ENCODE results near the gene TFB1M. TPM values are rescaled to one million over a fixed set of nuclear protein-coding genes. Genes with fewer than 3 reads are reported as not detected.

Gene TFB1M
- total and polyA plus RNA-seq, 7 experiments from 2014 or later = 15.8 to 45.4 (median 27.1) TPM

DNA sequence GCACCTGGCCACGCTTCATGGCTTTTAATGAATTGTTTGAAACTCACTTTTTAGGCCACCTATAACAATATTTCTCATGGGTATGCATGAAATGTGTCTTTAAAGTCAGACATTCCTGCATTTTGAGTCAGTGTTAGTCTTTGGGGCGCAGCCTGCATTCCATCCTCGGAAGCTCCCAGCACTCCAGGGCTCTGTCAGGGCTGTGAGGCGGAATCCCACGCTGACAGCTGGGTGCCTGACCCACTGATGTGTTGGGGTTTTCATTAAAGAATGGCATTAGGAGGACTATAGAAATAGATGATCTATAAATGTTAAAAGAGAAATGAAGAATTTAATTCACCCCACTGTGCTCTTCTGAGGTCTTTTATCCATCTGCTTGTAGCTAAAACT, 66.7 kb downstream of the TFB1M start:
- Mint-ChIP-seq H3K4me3 (no peak overlapping the region), H3K36me3 (peaks cover 0 to 30% (median 0%) of the 10 kb centered on the region in 5 donors), H3K9me3 (peaks cover 0 to 8% (median 0%) of the 10 kb centered on the region in 11 donors), H3K27ac (no peak overlapping the region), H3K4me1 (no peaks in the 10 kb centered on the region), H3K27me3 (no peaks in the 10 kb centered on the region)
- Histone ChIP-seq H3K4me1 (ENCODE audit: control insufficient read depth in 2 of 2, insufficient read depth in 2 of 2, low read length in 2 of 2) (no peaks in the 10 kb centered on the region), H3K4me3 (ENCODE audit: low read length) (no peak overlapping the region), H3K36me3 (ENCODE audit: control insufficient read depth in 2 of 3, insufficient read depth in 3 of 3, low read length in 3 of 3) (peaks cover 0 to 1% (median 0%) of the 10 kb centered on the region in 3 experiments), H3K9me3 (ENCODE audit: control insufficient read depth in 2 of 3, low read length in 3 of 3) (no peaks in the 10 kb centered on the region), H3K27me3 (ENCODE audit: control insufficient read depth in 2 of 2, insufficient read depth in 2 of 2, low read length in 2 of 2) (no peaks in the 10 kb centered on the region), H3K27ac (ENCODE audit: low read depth, low read length) (no peak overlapping the region)
- DNase-seq (no peak), ATAC-seq (no peak)
- ChIA-PET CTCF (interaction anchor here (1.2 kb wide), 1 partner anchor 572 kb away, joined by 3 read pairs; no protein-coding TSS in a partner anchor), POLR2A (interaction anchor here (0.5 to 0.8 kb wide), 2 partner anchors 404 to 493 kb away, joined by 3 read pairs; no protein-coding TSS in a partner anchor)
- intact Hi-C loops (cut with micrococcal nuclease) = loop anchor here (1.0 to 5.0 kb wide), 3 partner anchors 70 to 573 kb away; no protein-coding TSS in a partner anchor

DNA sequence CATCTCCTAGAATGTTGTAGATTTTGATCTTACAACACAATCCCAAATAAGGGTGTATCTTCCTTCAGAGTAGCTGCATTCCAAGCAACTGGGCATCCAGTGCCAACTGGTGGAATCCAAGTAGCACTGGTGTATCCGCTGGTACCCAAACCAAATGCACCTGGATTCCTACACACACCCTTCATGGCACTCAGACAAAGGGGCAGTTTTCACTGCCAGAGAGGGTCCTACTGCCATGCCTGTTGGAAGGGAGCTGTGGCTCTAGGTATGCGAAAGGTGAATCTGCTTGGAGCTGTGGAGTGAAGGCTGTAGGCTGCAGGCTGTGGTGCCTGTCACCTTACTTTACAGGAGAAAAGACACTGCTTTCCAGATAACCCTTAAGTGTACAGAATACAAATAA, 67.5 kb downstream of the TFB1M start:
- no peak overlapping the region for H3K27ac ChIP-seq (ENCODE audit: low read depth, low read length)
- DNase-seq (no peak), ATAC-seq (no peak)
- no peaks in the 10 kb centered on the region for H3K9me3 ChIP-seq (ENCODE audit: control insufficient read depth in 2 of 3, low read length in 3 of 3)
- no peaks in the 10 kb centered on the region for H3K27me3 ChIP-seq (ENCODE audit: control insufficient read depth in 2 of 2, insufficient read depth in 2 of 2, low read length in 2 of 2)
- no peaks in the 10 kb centered on the region for H3K4me1 Mint-ChIP-seq
- intact Hi-C loops (cut with micrococcal nuclease) = loop anchor here in 1 of 2 donors (5.0 kb wide), 1 partner anchor 75 kb away; no protein-coding TSS in a partner anchor
- no peak overlapping the region for H3K27ac Mint-ChIP-seq
- H3K9me3 Mint-ChIP-seq = peaks cover 0 to 13% (median 0%) of the 10 kb centered on the region in 11 donors
- POLR2A ChIA-PET = no interaction called here
- no peaks in the 10 kb centered on the region for H3K36me3 ChIP-seq (ENCODE audit: control insufficient read depth in 2 of 3, insufficient read depth in 3 of 3, low read length in 3 of 3)
- no peaks in the 10 kb centered on the region for H3K27me3 Mint-ChIP-seq
- no peak overlapping the region for H3K4me3 ChIP-seq (ENCODE audit: low read length)
- H3K4me3 Mint-ChIP-seq = no peak overlapping the region
- no peaks in the 10 kb centered on the region for H3K4me1 ChIP-seq (ENCODE audit: control insufficient read depth in 2 of 2, insufficient read depth in 2 of 2, low read length in 2 of 2)
- CTCF ChIA-PET = no interaction called here
- H3K36me3 Mint-ChIP-seq = peaks cover 0 to 29% (median 0%) of the 10 kb centered on the region in 5 donors

DNA sequence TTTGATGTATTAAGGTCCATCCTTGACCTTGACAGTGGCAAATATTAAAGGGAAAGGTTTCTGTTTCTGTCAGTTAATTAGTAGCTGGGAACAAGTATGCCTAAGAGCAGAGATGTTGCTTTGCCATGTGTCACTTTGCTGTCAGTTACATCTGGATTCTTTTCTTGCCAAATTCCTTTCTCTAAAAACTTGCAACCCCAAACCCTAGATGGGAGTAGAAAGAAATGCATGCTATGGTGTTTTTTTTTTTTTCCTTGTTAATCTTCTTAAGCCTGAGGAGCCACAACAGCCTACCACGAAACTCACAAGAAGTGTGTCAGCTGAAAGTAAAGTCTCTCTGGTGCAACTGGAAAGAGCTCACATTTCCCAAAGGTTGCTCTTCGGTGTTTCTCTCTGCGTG, 68.5 kb downstream of the TFB1M start:
- ATAC-seq (no peak), DNase-seq (no peak)
- no peaks in the 10 kb centered on the region for H3K27me3 Mint-ChIP-seq
- Histone ChIP-seq H3K27me3 (ENCODE audit: control insufficient read depth in 2 of 2, insufficient read depth in 2 of 2, low read length in 2 of 2) (no peaks in the 10 kb centered on the region), H3K4me1 (ENCODE audit: control insufficient read depth in 2 of 2, insufficient read depth in 2 of 2, low read length in 2 of 2) (no peaks in the 10 kb centered on the region), H3K4me3 (ENCODE audit: low read length) (no peak overlapping the region), H3K36me3 (ENCODE audit: control insufficient read depth in 2 of 3, insufficient read depth in 3 of 3, low read length in 3 of 3) (no peaks in the 10 kb centered on the region), H3K9me3 (ENCODE audit: control insufficient read depth in 2 of 3, low read length in 3 of 3) (no peaks in the 10 kb centered on the region), H3K27ac (ENCODE audit: low read depth, low read length) (no peak overlapping the region)
- CTCF ChIA-PET = no interaction called here
- POLR2A ChIA-PET = interaction anchor here (0.6 kb wide), 1 partner anchor 46 kb away, joined by 3 read pairs; no protein-coding TSS in a partner anchor
- peaks cover 0 to 28% (median 0%) of the 10 kb centered on the region in 5 donors for H3K36me3 Mint-ChIP-seq
- no peak overlapping the region for H3K4me3 Mint-ChIP-seq
- H3K9me3 Mint-ChIP-seq = peaks cover 0 to 19% (median 0%) of the 10 kb centered on the region in 11 donors
- intact Hi-C loops (cut with micrococcal nuclease) = loop anchor here in 1 of 2 donors (5.0 kb wide), 1 partner anchor 74 kb away; no protein-coding TSS in a partner anchor
- H3K4me1 Mint-ChIP-seq = peaks cover 0 to 3% (median 0%) of the 10 kb centered on the region in 7 donors
- H3K27ac Mint-ChIP-seq = no peak overlapping the region

DNA sequence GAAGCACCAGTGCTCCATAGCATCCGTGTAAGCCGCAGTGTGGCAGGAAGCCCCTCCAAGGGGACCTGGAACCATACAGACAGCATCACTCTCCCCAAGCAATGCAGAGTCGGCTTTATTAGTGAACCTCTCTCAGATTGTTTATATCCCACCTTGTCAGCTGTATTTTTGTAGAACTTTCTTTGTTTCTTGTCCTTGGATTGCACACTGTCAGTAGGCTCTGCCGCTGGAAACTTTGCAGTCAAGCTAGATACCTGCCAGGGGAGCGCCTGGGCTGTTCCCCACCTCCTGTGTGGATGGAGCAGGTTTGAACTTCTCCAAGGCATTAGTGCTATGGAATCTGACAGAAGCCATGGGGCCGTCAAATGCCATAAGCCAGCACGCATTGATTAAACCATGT, 69.1 kb downstream of the TFB1M start:
- H3K9me3 Mint-ChIP-seq = peaks cover 0 to 19% (median 0%) of the 10 kb centered on the region in 11 donors
- Histone ChIP-seq H3K36me3 (ENCODE audit: control insufficient read depth in 2 of 3, insufficient read depth in 3 of 3, low read length in 3 of 3) (no peaks in the 10 kb centered on the region), H3K9me3 (ENCODE audit: control insufficient read depth in 2 of 3, low read length in 3 of 3) (no peaks in the 10 kb centered on the region), H3K27ac (ENCODE audit: low read depth, low read length) (no peak overlapping the region), H3K4me3 (ENCODE audit: low read length) (no peak overlapping the region), H3K4me1 (ENCODE audit: control insufficient read depth in 2 of 2, insufficient read depth in 2 of 2, low read length in 2 of 2) (no peaks in the 10 kb centered on the region), H3K27me3 (ENCODE audit: control insufficient read depth in 2 of 2, insufficient read depth in 2 of 2, low read length in 2 of 2) (no peaks in the 10 kb centered on the region)
- POLR2A ChIA-PET = no interaction called here
- H3K27me3 Mint-ChIP-seq = peaks cover 0 to 5% (median 0%) of the 10 kb centered on the region in 5 donors
- CTCF ChIA-PET = no interaction called here
- no peak overlapping the region for H3K4me3 Mint-ChIP-seq
- no peak for DNase-seq
- peaks cover 0 to 3% (median 0%) of the 10 kb centered on the region in 7 donors for H3K4me1 Mint-ChIP-seq
- ATAC-seq = no peak
- intact Hi-C loops (cut with micrococcal nuclease) = loop anchor here in 1 of 2 donors (5.0 kb wide), 1 partner anchor 73 kb away; no protein-coding TSS in a partner anchor
- H3K36me3 Mint-ChIP-seq = peaks cover 0 to 25% (median 0%) of the 10 kb centered on the region in 5 donors
- H3K27ac Mint-ChIP-seq = no peak overlapping the region

DNA sequence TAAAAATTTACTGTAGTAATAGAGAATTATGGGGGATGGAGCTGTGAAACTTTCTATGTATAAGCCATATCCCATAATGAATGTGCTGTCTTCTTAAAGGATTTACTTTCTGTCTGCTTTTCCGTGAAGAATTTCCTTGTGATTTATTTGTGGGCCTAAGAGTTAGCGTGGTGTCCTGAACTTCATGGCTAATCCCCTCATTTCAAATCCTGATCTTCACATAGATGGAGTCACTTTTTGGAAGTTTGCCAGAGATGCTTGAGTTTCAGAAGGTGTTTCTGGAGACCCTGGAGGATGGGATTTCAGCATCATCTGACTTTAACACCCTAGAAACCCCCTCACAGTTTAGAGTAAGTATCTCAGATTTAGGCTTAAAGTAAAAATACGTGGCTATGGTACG, 69.8 kb downstream of the TFB1M start:
- Mint-ChIP-seq H3K36me3 (peaks cover 0 to 17% (median 0%) of the 10 kb centered on the region in 5 donors), H3K9me3 (peaks cover 0 to 19% (median 0%) of the 10 kb centered on the region in 11 donors), H3K27me3 (peaks cover 0 to 5% (median 0%) of the 10 kb centered on the region in 5 donors), H3K4me1 (peaks cover 0 to 3% (median 0%) of the 10 kb centered on the region in 7 donors), H3K4me3 (no peak overlapping the region), H3K27ac (no peak overlapping the region)
- Histone ChIP-seq H3K9me3 (ENCODE audit: control insufficient read depth in 2 of 3, low read length in 3 of 3) (no peaks in the 10 kb centered on the region), H3K36me3 (ENCODE audit: control insufficient read depth in 2 of 3, insufficient read depth in 3 of 3, low read length in 3 of 3) (no peaks in the 10 kb centered on the region), H3K27me3 (ENCODE audit: control insufficient read depth in 2 of 2, insufficient read depth in 2 of 2, low read length in 2 of 2) (no peaks in the 10 kb centered on the region), H3K27ac (ENCODE audit: low read depth, low read length) (no peak overlapping the region), H3K4me3 (ENCODE audit: low read length) (no peak overlapping the region), H3K4me1 (ENCODE audit: control insufficient read depth in 2 of 2, insufficient read depth in 2 of 2, low read length in 2 of 2) (no peaks in the 10 kb centered on the region)
- ChIA-PET POLR2A (no interaction called here), CTCF (no interaction called here)
- intact Hi-C loops (cut with micrococcal nuclease) = no loop called here
- no peak for ATAC-seq
- DNase-seq = no peak

DNA sequence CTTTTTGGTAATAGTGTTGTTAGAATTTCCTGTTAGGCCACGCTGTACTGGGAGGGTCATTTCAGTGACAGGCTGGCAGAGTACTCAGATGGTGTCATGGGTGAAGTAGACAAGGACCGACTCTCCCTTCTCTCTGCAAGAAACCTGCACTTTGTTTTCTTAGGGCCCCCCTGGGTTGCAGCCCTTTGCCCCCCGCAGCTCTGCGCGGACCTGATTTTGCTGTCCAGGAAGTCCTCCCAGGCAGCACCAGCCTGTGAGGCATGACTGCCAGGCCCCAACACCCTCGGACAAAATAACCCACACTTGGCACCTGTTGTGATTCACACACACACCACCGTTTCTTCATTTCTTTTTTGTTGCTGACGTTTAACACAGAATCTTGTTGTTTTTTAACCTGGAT, 72.3 kb downstream of the TFB1M start:
- CTCF ChIA-PET = no interaction called here

More for the DNA sequence above, 72.3 kb downstream of the TFB1M start:
- intact Hi-C loops (cut with micrococcal nuclease) = no loop called here
- Mint-ChIP-seq H3K27ac (no peak overlapping the region), H3K36me3 (peaks cover 0 to 12% (median 4%) of the 10 kb centered on the region in 5 donors), H3K4me1 (peaks cover 0 to 3% (median 0%) of the 10 kb centered on the region in 7 donors), H3K9me3 (peaks cover 0 to 39% (median 9%) of the 10 kb centered on the region in 11 donors), H3K27me3 (peaks cover 0 to 13% (median 5%) of the 10 kb centered on the region in 5 donors), H3K4me3 (no peak overlapping the region)
- POLR2A ChIA-PET = interaction anchor here (0.6 kb wide), 1 partner anchor 72 kb away, joined by 4 read pairs; no protein-coding TSS in a partner anchor
- H3K4me3 ChIP-seq (ENCODE audit: low read length) = no peak overlapping the region
- H3K4me1 ChIP-seq (ENCODE audit: control insufficient read depth in 2 of 2, insufficient read depth in 2 of 2, low read length in 2 of 2) = no peaks in the 10 kb centered on the region
- peaks cover 0 to 4% (median 0%) of the 10 kb centered on the region in 3 experiments for H3K9me3 ChIP-seq (ENCODE audit: control insufficient read depth in 2 of 3, low read length in 3 of 3)
- H3K27ac ChIP-seq (ENCODE audit: low read depth, low read length) = no peak overlapping the region
- no peaks in the 10 kb centered on the region for H3K36me3 ChIP-seq (ENCODE audit: control insufficient read depth in 2 of 3, insufficient read depth in 3 of 3, low read length in 3 of 3)
- no peaks in the 10 kb centered on the region for H3K27me3 ChIP-seq (ENCODE audit: control insufficient read depth in 2 of 2, insufficient read depth in 2 of 2, low read length in 2 of 2)
- DNase-seq = no peak
- no peak for ATAC-seq
